Gastroesophageal sphincter (tissue), 3 donors: ENCODE measurements around the gene COL5A2.

ENCODE experiments used
- EP300 ChIP-seq: sonication (generic); formaldehyde crosslinking; IDR thresholded peaks from one replicate; pipeline ENCODE4 v1.6.1; 2017; ENCODE audit warnings: antibody characterized with exemption, mild to moderate bottlenecking
- POLR2A ChIP-seq, 2 donors: fragments of 450-650 bp; IDR thresholded peaks; one replicate each; pipeline ENCODE4 v1.6.1; 2017; ENCODE audit warnings: antibody characterized with exemption in 2 of 2, mild to moderate bottlenecking in 2 of 2, moderate library complexity in 1 of 2
- TF ChIP-seq, protein P1 (sequence below), 4 experiments: fragments of 200-600 bp in 2 of 4; fragments of 450-650 bp in 2 of 4; sonication (generic) in 1 of 4; IDR thresholded peaks; one replicate each; pipeline ENCODE4 v1.5.1; 2017 to 2019; ENCODE audit warnings: antibody characterized with exemption in 4 of 4, mild to moderate bottlenecking in 2 of 4, moderate library complexity in 2 of 4

GRCh38 chr2:189190685-189191084, 11.1 kb upstream of the COL5A2 start:
- TF ChIP-seq, protein P1, sequence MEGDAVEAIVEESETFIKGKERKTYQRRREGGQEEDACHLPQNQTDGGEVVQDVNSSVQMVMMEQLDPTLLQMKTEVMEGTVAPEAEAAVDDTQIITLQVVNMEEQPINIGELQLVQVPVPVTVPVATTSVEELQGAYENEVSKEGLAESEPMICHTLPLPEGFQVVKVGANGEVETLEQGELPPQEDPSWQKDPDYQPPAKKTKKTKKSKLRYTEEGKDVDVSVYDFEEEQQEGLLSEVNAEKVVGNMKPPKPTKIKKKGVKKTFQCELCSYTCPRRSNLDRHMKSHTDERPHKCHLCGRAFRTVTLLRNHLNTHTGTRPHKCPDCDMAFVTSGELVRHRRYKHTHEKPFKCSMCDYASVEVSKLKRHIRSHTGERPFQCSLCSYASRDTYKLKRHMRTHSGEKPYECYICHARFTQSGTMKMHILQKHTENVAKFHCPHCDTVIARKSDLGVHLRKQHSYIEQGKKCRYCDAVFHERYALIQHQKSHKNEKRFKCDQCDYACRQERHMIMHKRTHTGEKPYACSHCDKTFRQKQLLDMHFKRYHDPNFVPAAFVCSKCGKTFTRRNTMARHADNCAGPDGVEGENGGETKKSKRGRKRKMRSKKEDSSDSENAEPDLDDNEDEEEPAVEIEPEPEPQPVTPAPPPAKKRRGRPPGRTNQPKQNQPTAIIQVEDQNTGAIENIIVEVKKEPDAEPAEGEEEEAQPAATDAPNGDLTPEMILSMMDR (IDR thresholded peaks at IDR 0.05) = no peak
- TF ChIP-seq EP300 (no peak), POLR2A (IDR thresholded peaks at IDR 0.05) (no peak)
